Stimulated activated CD4-positive, alpha-beta T cell treated with anti-CD3 and anti-CD28 coated beads, Interleukin-2, amount 100 ng/mL, for 24 hours (primary cell): ENCODE measurements around the gene MYBPC2.

Source experiments
- DNase-seq, 2 donors: peaks; one replicate each; pipeline ENCODE4 v3.0.0-alpha.2; 2020

Gene MYBPC2

GRCh38 chr19:50482916-50483315, 50.2 kb downstream of the MYBPC2 start:
- DNase-seq = no peak

GRCh38 chr19:50485284-50485955, 52.7 kb downstream of the MYBPC2 start:
- DNase-seq = no peak

GRCh38 chr19:50486823-50487515, 54.3 kb downstream of the MYBPC2 start:
- peak; percentile 75 for DNase-seq

- no peak for DNase-seq
These were observed 55.9 kb downstream of the MYBPC2 start for GRCh38 chr19:50488389-50489194.

DNA sequence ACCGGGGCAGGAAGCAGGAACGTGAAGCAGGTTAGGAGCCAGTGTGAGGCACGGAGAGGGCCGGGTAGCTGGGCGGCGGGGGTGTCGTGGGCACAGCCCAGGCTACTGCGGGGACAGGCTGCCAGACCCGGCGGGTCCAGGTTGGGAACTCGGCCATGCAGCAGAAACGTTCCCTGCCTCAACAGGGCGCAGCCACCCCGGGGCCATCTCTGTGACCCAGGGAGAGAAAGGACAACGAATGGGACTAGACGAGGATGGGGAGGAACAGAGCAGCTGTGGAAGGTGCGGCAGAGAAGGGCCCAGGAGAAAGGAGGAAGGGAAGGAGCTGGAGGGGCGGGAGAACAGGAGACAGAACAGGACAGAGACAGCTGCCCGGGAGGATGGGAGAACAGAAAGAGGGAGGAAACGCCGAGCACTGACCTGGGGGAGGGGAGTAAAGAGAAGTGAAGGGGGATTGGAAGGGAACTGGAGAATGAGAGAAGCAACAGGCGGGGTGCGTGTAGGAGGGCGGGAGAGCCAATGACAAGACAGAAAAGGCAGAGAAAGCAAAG, 56.8 kb downstream of the MYBPC2 start:
- DNase-seq = no peak

GRCh38 chr19:50490411-50490811, 57.7 kb downstream of the MYBPC2 start:
- no peak for DNase-seq

DNA sequence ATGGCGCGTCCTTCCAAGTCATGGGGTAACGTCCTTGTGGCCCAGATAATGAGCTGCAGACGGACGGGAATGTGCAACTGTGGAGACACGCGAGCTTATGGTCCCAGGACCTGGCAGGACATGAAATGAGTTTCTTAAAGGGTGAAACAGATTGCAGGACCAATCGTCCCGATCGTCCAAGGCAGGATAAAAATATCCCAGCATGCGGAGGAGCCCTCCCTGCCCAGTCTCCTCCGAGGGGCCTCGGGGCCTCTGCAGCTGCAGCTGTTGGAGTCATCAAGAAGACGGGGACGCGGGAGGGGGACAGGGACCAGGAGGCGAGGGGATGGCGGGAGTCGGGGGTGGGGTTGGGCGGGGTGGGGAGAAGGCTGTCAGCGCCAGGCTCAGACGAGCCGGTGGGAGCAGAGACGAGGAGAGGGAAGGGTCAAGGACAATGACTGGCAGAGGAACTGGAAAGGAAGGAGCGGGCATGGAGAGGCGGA, 58.3 kb downstream of the MYBPC2 start:
- no peak for DNase-seq

GRCh38 chr19:50492303-50493052, 59.8 kb downstream of the MYBPC2 start:
- peak; percentile 50 to 52 for DNase-seq

- DNase-seq = no peak
These were observed 60.5 kb downstream of the MYBPC2 start for GRCh38 chr19:50493171-50493570.

- DNase-seq = no peak
These were observed 61.7 kb downstream of the MYBPC2 start for GRCh38 chr19:50494186-50495019.

GRCh38 chr19:50495020-50495531, 62.4 kb downstream of the MYBPC2 start:
- no peak for DNase-seq

- no peak for DNase-seq
These were observed 63.7 kb downstream of the MYBPC2 start for GRCh38 chr19:50496189-50497021.

GRCh38 chr19:50497022-50497405, 64.3 kb downstream of the MYBPC2 start:
- no peak for DNase-seq

GRCh38 chr19:50498219-50499056, 65.7 kb downstream of the MYBPC2 start:
- DNase-seq = no peak

DNA sequence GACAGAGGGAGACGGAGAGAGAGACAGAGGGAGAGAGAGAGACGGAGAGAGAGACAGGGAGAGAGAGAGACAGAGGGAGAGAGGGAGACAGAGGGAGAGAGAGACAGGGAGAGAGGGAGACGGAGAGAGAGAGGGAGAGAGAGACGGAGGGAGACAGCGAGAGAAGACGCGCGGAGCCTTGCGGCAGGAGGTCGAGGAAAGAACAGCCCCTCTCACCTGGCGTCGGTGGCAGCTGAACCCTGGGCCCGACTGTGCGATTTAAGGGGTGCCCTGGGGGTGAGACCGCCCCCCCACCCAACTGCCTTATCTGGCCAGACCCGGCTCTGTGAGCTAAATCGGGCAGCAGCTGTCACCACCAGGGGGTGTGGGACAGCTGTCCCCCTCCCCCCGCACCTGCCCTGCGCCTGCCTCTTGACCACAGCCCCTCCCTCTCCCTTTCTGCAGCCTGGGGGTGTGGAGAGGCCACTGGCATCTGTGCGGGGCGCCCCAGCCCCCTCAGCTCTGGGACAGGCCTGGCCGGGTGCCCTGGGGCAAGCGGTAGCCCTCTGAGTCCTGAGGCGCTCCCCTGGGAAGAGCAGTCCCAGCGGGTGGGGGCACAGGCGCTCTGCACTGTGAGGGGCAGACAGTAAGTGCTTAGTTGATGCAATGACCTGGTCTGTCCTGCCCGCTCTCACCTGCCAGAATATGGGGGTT, 67.5 kb downstream of the MYBPC2 start:
- DNase-seq = no peak

DNA sequence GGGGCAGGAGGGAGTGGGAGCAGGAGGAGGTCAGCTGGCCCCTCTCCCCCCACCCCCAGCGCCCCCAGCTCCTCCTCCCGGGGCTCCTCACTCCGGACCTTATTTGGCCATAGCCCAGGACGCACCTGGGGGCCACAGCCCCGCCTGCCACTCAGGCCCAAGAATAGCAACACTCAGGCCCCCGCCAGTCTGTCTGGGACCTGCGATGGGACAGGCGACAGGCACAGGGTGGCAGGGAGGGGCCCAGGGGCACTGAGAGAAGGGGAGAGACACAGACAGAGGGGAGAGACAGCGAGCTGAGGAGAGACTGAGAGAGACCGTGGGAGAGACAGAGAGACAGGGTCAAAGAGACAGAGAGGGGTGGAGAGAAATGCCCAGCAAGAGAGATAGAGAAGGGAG, 68.1 kb downstream of the MYBPC2 start:
- DNase-seq = no peak

- no peak for DNase-seq
These were observed 68.5 kb downstream of the MYBPC2 start for GRCh38 chr19:50501186-50501567.

DNA sequence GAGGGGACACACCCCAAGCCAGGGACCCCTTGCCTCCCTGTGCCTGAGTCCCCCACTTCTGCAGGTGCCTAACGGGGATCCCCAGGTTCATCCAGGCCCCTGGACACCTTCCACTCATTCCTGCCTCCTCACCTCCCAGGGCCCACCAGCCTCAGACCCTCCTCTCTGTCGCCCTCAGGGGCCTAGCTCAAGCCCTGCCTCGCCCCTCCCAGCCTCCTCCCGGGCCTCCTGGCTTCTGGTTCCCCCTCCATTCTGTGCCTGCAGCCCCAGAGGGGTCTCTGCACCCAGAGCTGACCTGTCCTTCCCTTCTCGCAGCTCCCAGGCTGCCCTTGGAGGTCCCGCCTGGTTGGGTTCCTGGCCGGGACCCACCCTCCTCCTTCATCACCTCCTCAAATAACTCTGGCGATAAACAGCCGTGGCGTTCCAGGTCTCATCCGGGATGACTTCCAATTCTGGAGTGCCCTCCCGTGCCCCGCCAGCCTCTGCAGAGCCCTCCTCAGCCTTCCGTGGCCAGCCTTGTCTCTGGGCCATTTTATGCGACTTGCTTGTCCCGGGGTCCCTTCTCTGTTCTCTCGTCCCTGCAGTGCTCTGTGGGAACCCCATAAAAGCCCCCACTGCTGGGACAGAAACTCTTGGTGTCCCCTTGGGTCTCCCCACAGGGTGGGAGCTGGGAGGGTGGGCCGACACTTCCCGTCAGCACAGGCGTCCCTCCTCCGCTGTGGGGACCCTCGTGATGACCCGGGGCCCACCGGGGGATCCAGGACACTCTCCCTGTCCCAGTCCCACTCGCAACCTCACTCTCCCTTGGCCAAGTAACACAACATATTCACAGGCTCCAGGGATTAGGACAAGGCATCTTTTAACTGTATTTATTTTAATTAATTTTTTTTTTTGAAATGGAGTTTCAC, 69.1 kb downstream of the MYBPC2 start:
- no peak for DNase-seq
